ENCODE results near the gene ANP32E.

- TF ChIP-seq CTCF (IDR thresholded peaks at IDR 0.05; ENCODE audit: poor library complexity) = no peak
- no peak for TF ChIP-seq EZH2 (IDR thresholded peaks at IDR 0.05; ENCODE audit: borderline replicate concordance)
- TF ChIP-seq EZH2phosphoT487 (IDR thresholded peaks at IDR 0.05; ENCODE audit: low read depth, severe bottlenecking, unreplicated experiment) = no peak
These were observed 43.9 kb downstream of the ANP32E start for GRCh38 chr1:150192012-150192411.

Data from hepatocyte (in vitro differentiated cells).